Measurements from ENCODE around the gene LAMA2.

LAMA2 gene

DNA sequence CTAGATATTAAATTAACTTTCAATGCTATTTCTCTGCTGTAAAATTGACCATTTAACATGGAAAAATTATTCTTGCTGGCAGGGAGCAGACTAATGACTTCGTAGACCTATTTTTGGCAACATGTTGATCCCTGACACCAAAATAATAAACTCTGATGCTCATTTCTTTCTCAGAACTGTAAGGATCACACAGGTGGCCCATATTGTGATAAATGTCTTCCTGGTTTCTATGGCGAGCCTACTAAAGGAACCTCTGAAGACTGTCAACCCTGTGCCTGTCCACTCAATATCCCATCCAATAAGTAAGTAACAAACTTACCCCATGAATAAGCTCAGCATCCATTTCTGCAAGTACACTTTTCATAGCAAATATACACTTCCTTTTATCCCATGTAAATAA, 387.5 kb downstream of the LAMA2 start:
- Histone ChIP-seq H3K4me1 (ENCODE audit: insufficient read depth, low read length, poor library complexity, severe bottlenecking) (no peaks in the 10 kb centered on the region), H3K79me2 (ENCODE audit: insufficient read depth, low read length) (no peaks in the 10 kb centered on the region), H3K9ac (ENCODE audit: low read depth, low read length, poor library complexity, severe bottlenecking) (no peak overlapping the region), H4K20me1 (ENCODE audit: insufficient read depth, low read length, poor library complexity, severe bottlenecking) (no peaks in the 10 kb centered on the region), H3K9me3 (ENCODE audit: insufficient read depth, low read depth, low read length) (no peaks in the 10 kb centered on the region), H3F3A (ENCODE audit: low read depth) (no peaks in the 10 kb centered on the region), H3K27me3 (ENCODE audit: insufficient read depth, low read length, poor library complexity, severe bottlenecking) (no peaks in the 10 kb centered on the region), H3K4me3 (ENCODE audit: low read length, poor library complexity, severe bottlenecking) (no peak overlapping the region), H3K4me2 (ENCODE audit: low read depth, low read length, poor library complexity, severe bottlenecking) (no peak overlapping the region), H3K9me2 (replicated peaks; ENCODE audit: low read depth, low read length) (no peaks in the 10 kb centered on the region), H3K36me3 (ENCODE audit: insufficient read depth, low read length) (no peaks in the 10 kb centered on the region), H2AFZ (ENCODE audit: low read length) (no peak overlapping the region)
- TF ChIP-seq EZH2phosphoT487 (IDR thresholded peaks at IDR 0.05; ENCODE audit: borderline replicate concordance) = no peak
- TF ChIP-seq, protein P1, sequence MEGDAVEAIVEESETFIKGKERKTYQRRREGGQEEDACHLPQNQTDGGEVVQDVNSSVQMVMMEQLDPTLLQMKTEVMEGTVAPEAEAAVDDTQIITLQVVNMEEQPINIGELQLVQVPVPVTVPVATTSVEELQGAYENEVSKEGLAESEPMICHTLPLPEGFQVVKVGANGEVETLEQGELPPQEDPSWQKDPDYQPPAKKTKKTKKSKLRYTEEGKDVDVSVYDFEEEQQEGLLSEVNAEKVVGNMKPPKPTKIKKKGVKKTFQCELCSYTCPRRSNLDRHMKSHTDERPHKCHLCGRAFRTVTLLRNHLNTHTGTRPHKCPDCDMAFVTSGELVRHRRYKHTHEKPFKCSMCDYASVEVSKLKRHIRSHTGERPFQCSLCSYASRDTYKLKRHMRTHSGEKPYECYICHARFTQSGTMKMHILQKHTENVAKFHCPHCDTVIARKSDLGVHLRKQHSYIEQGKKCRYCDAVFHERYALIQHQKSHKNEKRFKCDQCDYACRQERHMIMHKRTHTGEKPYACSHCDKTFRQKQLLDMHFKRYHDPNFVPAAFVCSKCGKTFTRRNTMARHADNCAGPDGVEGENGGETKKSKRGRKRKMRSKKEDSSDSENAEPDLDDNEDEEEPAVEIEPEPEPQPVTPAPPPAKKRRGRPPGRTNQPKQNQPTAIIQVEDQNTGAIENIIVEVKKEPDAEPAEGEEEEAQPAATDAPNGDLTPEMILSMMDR (conservative IDR thresholded peaks at IDR 0.05; ENCODE audit: low read length) = no peak

- no peaks in the 10 kb centered on the region for H3K79me2 ChIP-seq (ENCODE audit: insufficient read depth, low read length)
- no peaks in the 10 kb centered on the region for H3K9me2 ChIP-seq (replicated peaks; ENCODE audit: low read depth, low read length)
- no peak for TF ChIP-seq EZH2phosphoT487 (IDR thresholded peaks at IDR 0.05; ENCODE audit: borderline replicate concordance)
- TF ChIP-seq, protein P1 (conservative IDR thresholded peaks at IDR 0.05; ENCODE audit: low read length) = no peak
- no peaks in the 10 kb centered on the region for H3K27me3 ChIP-seq (ENCODE audit: insufficient read depth, low read length, poor library complexity, severe bottlenecking)
- no peak overlapping the region for H3K4me3 ChIP-seq (ENCODE audit: low read length, poor library complexity, severe bottlenecking)
- no peaks in the 10 kb centered on the region for H3K36me3 ChIP-seq (ENCODE audit: insufficient read depth, low read length)
- H3F3A ChIP-seq (ENCODE audit: low read depth) = no peaks in the 10 kb centered on the region
- H3K4me1 ChIP-seq (ENCODE audit: insufficient read depth, low read length, poor library complexity, severe bottlenecking) = no peaks in the 10 kb centered on the region
- H2AFZ ChIP-seq (ENCODE audit: low read length) = no peak overlapping the region
- H3K9ac ChIP-seq (ENCODE audit: low read depth, low read length, poor library complexity, severe bottlenecking) = no peak overlapping the region
- H3K9me3 ChIP-seq (ENCODE audit: insufficient read depth, low read depth, low read length) = no peaks in the 10 kb centered on the region
- no peaks in the 10 kb centered on the region for H4K20me1 ChIP-seq (ENCODE audit: insufficient read depth, low read length, poor library complexity, severe bottlenecking)
- H3K4me2 ChIP-seq (ENCODE audit: low read depth, low read length, poor library complexity, severe bottlenecking) = no peak overlapping the region
These were observed 390.2 kb downstream of the LAMA2 start for GRCh38 chr6:129273161-129273560.

GRCh38 chr6:129276461-129276860, 393.5 kb downstream of the LAMA2 start:
- Histone ChIP-seq H3K36me3 (ENCODE audit: insufficient read depth, low read length) (no peaks in the 10 kb centered on the region), H3K4me3 (ENCODE audit: low read length, poor library complexity, severe bottlenecking) (no peak overlapping the region), H2AFZ (ENCODE audit: low read length) (no peak overlapping the region), H3K79me2 (ENCODE audit: insufficient read depth, low read length) (no peaks in the 10 kb centered on the region), H3K4me1 (ENCODE audit: insufficient read depth, low read length, poor library complexity, severe bottlenecking) (peaks cover 10% of the 10 kb centered on the region), H3K9me3 (ENCODE audit: insufficient read depth, low read depth, low read length) (no peaks in the 10 kb centered on the region), H3K4me2 (ENCODE audit: low read depth, low read length, poor library complexity, severe bottlenecking) (no peak overlapping the region), H3F3A (ENCODE audit: low read depth) (no peaks in the 10 kb centered on the region), H3K27me3 (ENCODE audit: insufficient read depth, low read length, poor library complexity, severe bottlenecking) (no peaks in the 10 kb centered on the region), H3K9ac (ENCODE audit: low read depth, low read length, poor library complexity, severe bottlenecking) (no peak overlapping the region), H3K9me2 (replicated peaks; ENCODE audit: low read depth, low read length) (no peaks in the 10 kb centered on the region), H4K20me1 (ENCODE audit: insufficient read depth, low read length, poor library complexity, severe bottlenecking) (no peaks in the 10 kb centered on the region)
- no peak for TF ChIP-seq EZH2phosphoT487 (IDR thresholded peaks at IDR 0.05; ENCODE audit: borderline replicate concordance)

DNA sequence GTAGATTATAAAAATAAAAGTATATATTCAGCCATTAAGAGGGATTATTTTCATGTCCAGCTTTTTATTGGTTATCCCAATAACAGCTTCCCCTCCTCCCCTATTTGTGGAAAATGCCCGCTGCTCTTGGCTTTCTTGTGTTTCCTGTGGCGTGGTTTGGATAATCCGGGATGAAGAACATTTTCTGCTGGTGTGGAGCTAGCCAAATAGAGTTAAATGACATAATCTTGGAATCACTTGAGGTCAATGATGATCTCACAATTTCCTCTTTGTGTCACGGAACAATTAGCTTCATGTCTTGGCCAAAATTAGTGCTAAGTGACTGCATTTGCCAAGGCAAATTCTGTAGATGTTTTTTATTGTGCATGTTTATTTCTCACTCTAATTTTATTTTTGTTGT, 394.0 kb downstream of the LAMA2 start:
- Histone ChIP-seq H3K9ac (ENCODE audit: low read depth, low read length, poor library complexity, severe bottlenecking) (no peak overlapping the region), H3K9me2 (replicated peaks; ENCODE audit: low read depth, low read length) (no peaks in the 10 kb centered on the region), H3K79me2 (ENCODE audit: insufficient read depth, low read length) (no peaks in the 10 kb centered on the region), H3K4me1 (ENCODE audit: insufficient read depth, low read length, poor library complexity, severe bottlenecking) (peaks cover 10% of the 10 kb centered on the region), H3K36me3 (ENCODE audit: insufficient read depth, low read length) (no peaks in the 10 kb centered on the region), H2AFZ (ENCODE audit: low read length) (no peak overlapping the region), H3K27me3 (ENCODE audit: insufficient read depth, low read length, poor library complexity, severe bottlenecking) (no peaks in the 10 kb centered on the region), H3K4me3 (ENCODE audit: low read length, poor library complexity, severe bottlenecking) (no peak overlapping the region), H4K20me1 (ENCODE audit: insufficient read depth, low read length, poor library complexity, severe bottlenecking) (no peaks in the 10 kb centered on the region), H3K9me3 (ENCODE audit: insufficient read depth, low read depth, low read length) (no peaks in the 10 kb centered on the region), H3F3A (ENCODE audit: low read depth) (no peaks in the 10 kb centered on the region), H3K4me2 (ENCODE audit: low read depth, low read length, poor library complexity, severe bottlenecking) (no peak overlapping the region)
- no peak for TF ChIP-seq EZH2phosphoT487 (IDR thresholded peaks at IDR 0.05; ENCODE audit: borderline replicate concordance)
- TF ChIP-seq, protein P1 (conservative IDR thresholded peaks at IDR 0.05; ENCODE audit: low read length) = no peak
